Psoas muscle (tissue), 8 donors: ENCODE results near the gene BCL11B. TPM values are rescaled to one million over a fixed set of nuclear protein-coding genes. Genes with fewer than 3 reads are reported as not detected.

Experiments
- ATAC-seq, 4 donors: fragments of 200-7000 bp; cut with Tn5 transposase; one replicate each; pipeline ENCODE4 v1.9.1; 2020; ENCODE audit warnings: moderate library complexity in 3 of 4, mild to moderate bottlenecking in 2 of 4
- DNase-seq, 2 donors: peaks; one replicate each; pipeline ENCODE4 v3.0.0-alpha.2; 2020
- H3K27ac ChIP-seq: fragments of 200-600 bp; one replicate; pipeline ENCODE4 v1.8.0; 2022
- H3K27me3 ChIP-seq, 3 donors: fragments of 200-600 bp in 1 of 3; one replicate each; pipeline versions ENCODE4 v1.6.1 to v1.8.0; 2013 to 2022; ENCODE audit warnings: low read length in 2 of 3, mild to moderate bottlenecking in 2 of 3, moderate library complexity in 1 of 3; ENCODE audit not compliant: insufficient read depth in 3 of 3
- H3K36me3 ChIP-seq, 2 donors: fragments of 200-600 bp in 1 of 2; one replicate each; pipeline versions ENCODE4 v1.6.1 to v1.8.0; 2013 to 2022; ENCODE audit warnings: low read depth in 1 of 2, mild to moderate bottlenecking in 1 of 2, moderate library complexity in 1 of 2; ENCODE audit not compliant: insufficient read depth in 1 of 2
- H3K4me1 ChIP-seq: fragments of 200-600 bp; one replicate; pipeline ENCODE4 v1.8.0; 2022
- H3K4me3 ChIP-seq: fragments of 200-600 bp; one replicate; pipeline ENCODE4 v1.8.0; 2022; ENCODE audit warnings: mild to moderate bottlenecking
- H3K9me3 ChIP-seq: fragments of 200-600 bp; one replicate; pipeline ENCODE4 v1.8.0; 2022
- CTCF ChIP-seq: fragments of 200-600 bp; IDR thresholded peaks from one replicate; pipeline ENCODE4 v1.8.0; 2022; ENCODE audit warnings: antibody characterized with exemption
- WGBS, 3 donors: extraction: QIAGEN DNeasy Blood & Tissue Kit; methylation state at CpG; one replicate each; pipeline versions ENCODE4 v1.1.6 to v1.1.7; 2013; 5-methylcytosine and 5-hydroxymethylcytosine counted together
- intact Hi-C, 2 donors: fragments of 100-400 bp; cut with DNase I; formaldehyde crosslinking; loops; one replicate each; pipeline versions ENCODE4 v1.11.0 to v1.14.2; 2022
- polyA plus RNA-seq, 3 donors: library from polyadenylated mRNA; stranded (reverse); fragments of 200-250 nt; gene quantifications; one replicate each; pipeline ENCODE4 v1.2.3, GENCODE V29; 2013
- total RNA-seq, 4 donors: library from RNA; stranded (reverse); fragmentation: NEBNext Ultra II Directional in 2 of 4; extraction: Animal tissue kit (Norgen Biotek cat#: 25700) in 2 of 4; gene quantifications; one replicate each; pipeline versions ENCODE4 v1.2.1 to v1.2.4, GENCODE V29; 2021 to 2023
- donor health status: healthy with polysubstance abuse.
- donor health status: DM: no; HTN: no; CAD: no; lungs with moderate emphysema.
- donor health status: Bipolar disorder and iron deficiency.
- donor health status: healthy.
- donor health status: DM: yes; HTN: yes; CAD: no.
- donor health status: DM: no; HTN: no; CAD: no.
- donor health status: DM: no; HTN: no; CAD: no.
- donor health status: DM: yes; HTN: yes; CAD: no.

Gene BCL11B
- total and polyA plus RNA-seq, 7 donors: 0.01 to 0.34 (median 0.15) TPM; not detected in 2

GRCh38 chr14:99148131-99148530, 123.9 kb downstream of the BCL11B start:
- WGBS, 3 donors: 87 to 89% (median 88%) methylated on average over 8 of the region's 8 CpGs

GRCh38 chr14:99147366-99147740, 124.6 kb downstream of the BCL11B start:
- no peak for DNase-seq
- 44 to 54% (median 53%) methylated on average over 5 of the region's 5 CpGs for WGBS, 3 donors
- no peak for TF ChIP-seq CTCF
- no peak for ATAC-seq
- Histone ChIP-seq H3K27me3 (peaks cover 0 to 2% (median 0%) of the 10 kb centered on the region in 3 donors), H3K9me3 (no peaks in the 10 kb centered on the region), H3K36me3 (no peaks in the 10 kb centered on the region), H3K4me1 (no peaks in the 10 kb centered on the region), H3K27ac (no peak overlapping the region), H3K4me3 (no peak overlapping the region)
- intact Hi-C loops: no loop called here

More at GRCh38 chr14:99148131-99148530, 123.9 kb downstream of the BCL11B start:
- ATAC-seq (no peak), DNase-seq (no peak)
- intact Hi-C loops: no loop called here
- no peak for TF ChIP-seq CTCF
- Histone ChIP-seq H3K9me3 (no peaks in the 10 kb centered on the region), H3K36me3 (no peaks in the 10 kb centered on the region), H3K27ac (no peak overlapping the region), H3K4me3 (no peak overlapping the region), H3K4me1 (no peaks in the 10 kb centered on the region), H3K27me3 (peaks cover 0 to 2% (median 0%) of the 10 kb centered on the region in 3 donors)

GRCh38 chr14:99146616-99147365, 125.2 kb downstream of the BCL11B start:
- Histone ChIP-seq H3K9me3 (no peaks in the 10 kb centered on the region), H3K27me3 (peaks cover 0 to 2% (median 0%) of the 10 kb centered on the region in 3 donors), H3K36me3 (no peaks in the 10 kb centered on the region), H3K4me1 (no peaks in the 10 kb centered on the region), H3K4me3 (no peak overlapping the region), H3K27ac (no peak overlapping the region)
- no peak for ATAC-seq
- DNase-seq: no peak
- no peak for TF ChIP-seq CTCF
- 70 to 73% (median 72%) methylated on average over 27 of the region's 27 CpGs for WGBS, 3 donors
- intact Hi-C loops: no loop called here

GRCh38 chr14:99145307-99145706, 126.7 kb downstream of the BCL11B start:
- intact Hi-C loops: no loop called here
- WGBS, 3 donors: 92 to 94% (median 92%) methylated on average over 4 of the region's 4 CpGs

More at GRCh38 chr14:99145307-99145706, 126.7 kb downstream of the BCL11B start:
- no peak for ATAC-seq
- Histone ChIP-seq H3K4me3 (no peak overlapping the region), H3K4me1 (no peaks in the 10 kb centered on the region), H3K27me3 (peaks cover 0 to 2% (median 0%) of the 10 kb centered on the region in 3 donors), H3K9me3 (no peaks in the 10 kb centered on the region), H3K27ac (no peak overlapping the region), H3K36me3 (no peaks in the 10 kb centered on the region)
- TF ChIP-seq CTCF: no peak
- DNase-seq: no peak
